Measurements from ENCODE around the gene AMER1. TPM values are rescaled to one million over a fixed set of nuclear protein-coding genes. Genes with fewer than 3 reads are reported as not detected.

AMER1 gene
- total RNA-seq, 1 donor = 3.1 TPM

Other genes with a start within 250 kb of the AMER1 start
- gene ASB12, start 24.9 kb upstream of the AMER1 start, total RNA-seq = 0.10 TPM
- 4.7 TPM for gene MTMR8, start 189.7 kb upstream of the AMER1 start, total RNA-seq